Measurements from ENCODE around the gene KIF2C. TPM values are rescaled to one million over a fixed set of nuclear protein-coding genes. Genes with fewer than 3 reads are reported as not detected.
A peak's percentile ranks its signal among the peaks of the same experiment; 100 is the strongest.

KIF2C gene
- total RNA-seq, 1 experiment from 2014 or later, result 92.6 TPM

DNA sequence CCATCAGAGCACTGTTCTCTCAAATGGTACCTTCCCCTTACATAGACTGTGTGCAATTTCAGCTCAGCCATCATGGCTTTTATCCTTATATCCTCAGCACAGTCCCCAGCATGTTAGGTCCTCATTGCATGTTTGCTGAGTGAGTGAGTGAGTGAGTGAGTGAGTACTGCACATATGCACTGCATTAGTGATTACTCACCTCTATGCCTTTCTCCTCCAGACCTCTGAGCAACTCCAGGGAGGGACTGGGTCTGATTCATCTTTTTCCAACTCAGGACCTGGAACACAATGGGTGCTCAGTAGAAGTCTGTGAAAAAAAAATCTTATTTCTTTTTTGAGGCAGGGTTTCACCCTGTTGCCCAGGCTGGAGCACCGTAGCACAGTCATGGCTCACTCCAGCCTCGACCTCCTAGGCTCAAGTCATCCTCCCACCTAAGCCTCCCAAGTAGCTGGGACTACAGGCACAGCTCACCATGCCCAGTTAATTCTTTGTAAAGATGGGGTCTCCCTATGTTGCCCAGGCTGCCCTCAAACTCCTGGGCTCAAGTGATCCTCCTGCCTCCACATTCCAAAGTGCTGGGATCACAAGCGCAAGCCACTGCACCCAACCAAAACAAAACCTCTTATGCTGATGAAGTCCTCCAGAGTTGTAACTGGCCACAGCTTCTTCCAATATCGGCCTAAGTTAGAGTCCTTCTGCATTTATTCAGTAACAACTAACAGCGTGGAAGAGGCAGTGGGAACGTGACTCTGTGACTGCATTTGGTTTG is 32.3 kb upstream of the KIF2C start:
- ATAC-seq (peak; percentile 58), DNase-seq (ENCODE audit: low read depth, low spot score) (peak; percentile 61)
- intact Hi-C loops (cut with micrococcal nuclease), result no loop called here
- Histone ChIP-seq H3K9me3 (ENCODE audit: control insufficient read depth in 1 of 2, insufficient read depth in 1 of 2, low read depth in 1 of 2, low read length in 2 of 2) (no peaks in the 10 kb centered on the region), H3K4me2 (ENCODE audit: low read length) (peak overlapping the region; percentile 62), H3K4me3 (replicated peaks in 1 of 2; ENCODE audit: low read depth in 1 of 2, low read length in 2 of 2) (no peak overlapping the region), H3K27ac (ENCODE audit: low read depth, low read length) (no peak overlapping the region; the same call in 1 of the 2 replicates), H4K20me1 (ENCODE audit: insufficient read depth) (no peaks in the 10 kb centered on the region), H3K79me2 (ENCODE audit: insufficient read depth, low read length) (no peaks in the 10 kb centered on the region), H3K27me3 (ENCODE audit: insufficient read depth, low read length) (0 out of 2 replicates have a peak, but pooled peaks cover 4% of the 10 kb centered on the region), H3K4me1 (ENCODE audit: control insufficient read depth in 1 of 2, insufficient read depth in 2 of 2, low read length in 2 of 2) (peaks cover 17 to 41% of the 10 kb centered on the region in 2 experiments), H3K36me3 (ENCODE audit: control insufficient read depth in 1 of 2, insufficient read depth in 2 of 2, low read length in 2 of 2) (no peaks in the 10 kb centered on the region), H3K9me2 (ENCODE audit: insufficient read depth) (no peaks in the 10 kb centered on the region), H2AFZ (ENCODE audit: low read depth, low read length, poor library complexity, severe bottlenecking) (peak overlapping the region; percentile 83), H3K9ac (ENCODE audit: low read length) (peak overlapping the region; percentile 48)
- ChIA-PET RAD21 (ENCODE audit: low non-redundant PET in 1 of 2, low total read pairs in 2 of 2, uncharacterized antibody in 2 of 2, unreplicated experiment in 2 of 2) (no interaction called here), POLR2A (interaction anchor here (0.9 to 5.3 kb wide), 3 partner anchors 10 to 23 kb away, joined by 3 to 64 read pairs (median 3); partner anchors contain the start of gene RNU5D-1), CTCF (interaction anchor here (0.7 to 0.8 kb wide), 3 partner anchors 9 to 31 kb away, joined by 3 read pairs; no protein-coding TSS in a partner anchor)
- no TSS peak for BruUV-seq (replicated peaks)
- TF ChIP-seq SRF (IDR thresholded peaks at IDR 0.05; ENCODE audit: low read depth) (peak; percentile 78), EGR1 (IDR thresholded peaks at IDR 0.05; ENCODE audit: low read depth) (no peak), ZFX (IDR thresholded peaks at IDR 0.05) (no peak), YY1 (IDR thresholded peaks at IDR 0.05; ENCODE audit: extremely low read depth, insufficient replicate concordance, low read depth, low read length) (no peak), ELF1 (IDR thresholded peaks at IDR 0.05; ENCODE audit: borderline replicate concordance, low read depth) (no peak), ZNF274 (IDR thresholded peaks at IDR 0.05; ENCODE audit: low read depth, low read length) (no peak), POLR2A (IDR thresholded peaks at IDR 0.05; ENCODE audit: borderline replicate concordance, extremely low read depth, insufficient read depth, insufficient read length) (no peak), RAD21 (IDR thresholded peaks at IDR 0.05; ENCODE audit: low read depth) (no peak), SIN3A (IDR thresholded peaks at IDR 0.05; ENCODE audit: low read depth) (no peak), POLR2AphosphoS5 (IDR thresholded peaks at IDR 0.05; ENCODE audit: low read depth, low read length) (peak; percentile 21; the same call in 1 of the 2 replicates), TCF7L2 (IDR thresholded peaks at IDR 0.05; ENCODE audit: borderline replicate concordance, extremely low read depth, insufficient read depth, insufficient read length) (no peak), SP1 (IDR thresholded peaks at IDR 0.05; ENCODE audit: low read depth) (peak; percentile 66), CBX3 (IDR thresholded peaks at IDR 0.05; ENCODE audit: low read depth) (peak; percentile 70; the same call in 1 of the 2 replicates), FOSL1 (IDR thresholded peaks at IDR 0.05; ENCODE audit: low read depth) (peak; percentile 78)
- TF ChIP-seq, protein P1, sequence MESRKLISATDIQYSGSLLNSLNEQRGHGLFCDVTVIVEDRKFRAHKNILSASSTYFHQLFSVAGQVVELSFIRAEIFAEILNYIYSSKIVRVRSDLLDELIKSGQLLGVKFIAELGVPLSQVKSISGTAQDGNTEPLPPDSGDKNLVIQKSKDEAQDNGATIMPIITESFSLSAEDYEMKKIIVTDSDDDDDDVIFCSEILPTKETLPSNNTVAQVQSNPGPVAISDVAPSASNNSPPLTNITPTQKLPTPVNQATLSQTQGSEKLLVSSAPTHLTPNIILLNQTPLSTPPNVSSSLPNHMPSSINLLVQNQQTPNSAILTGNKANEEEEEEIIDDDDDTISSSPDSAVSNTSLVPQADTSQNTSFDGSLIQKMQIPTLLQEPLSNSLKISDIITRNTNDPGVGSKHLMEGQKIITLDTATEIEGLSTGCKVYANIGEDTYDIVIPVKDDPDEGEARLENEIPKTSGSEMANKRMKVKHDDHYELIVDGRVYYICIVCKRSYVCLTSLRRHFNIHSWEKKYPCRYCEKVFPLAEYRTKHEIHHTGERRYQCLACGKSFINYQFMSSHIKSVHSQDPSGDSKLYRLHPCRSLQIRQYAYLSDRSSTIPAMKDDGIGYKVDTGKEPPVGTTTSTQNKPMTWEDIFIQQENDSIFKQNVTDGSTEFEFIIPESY (IDR thresholded peaks at IDR 0.05; ENCODE audit: extremely low read depth, insufficient replicate concordance, low read length), result no peak
- TF ChIP-seq, protein P2, sequence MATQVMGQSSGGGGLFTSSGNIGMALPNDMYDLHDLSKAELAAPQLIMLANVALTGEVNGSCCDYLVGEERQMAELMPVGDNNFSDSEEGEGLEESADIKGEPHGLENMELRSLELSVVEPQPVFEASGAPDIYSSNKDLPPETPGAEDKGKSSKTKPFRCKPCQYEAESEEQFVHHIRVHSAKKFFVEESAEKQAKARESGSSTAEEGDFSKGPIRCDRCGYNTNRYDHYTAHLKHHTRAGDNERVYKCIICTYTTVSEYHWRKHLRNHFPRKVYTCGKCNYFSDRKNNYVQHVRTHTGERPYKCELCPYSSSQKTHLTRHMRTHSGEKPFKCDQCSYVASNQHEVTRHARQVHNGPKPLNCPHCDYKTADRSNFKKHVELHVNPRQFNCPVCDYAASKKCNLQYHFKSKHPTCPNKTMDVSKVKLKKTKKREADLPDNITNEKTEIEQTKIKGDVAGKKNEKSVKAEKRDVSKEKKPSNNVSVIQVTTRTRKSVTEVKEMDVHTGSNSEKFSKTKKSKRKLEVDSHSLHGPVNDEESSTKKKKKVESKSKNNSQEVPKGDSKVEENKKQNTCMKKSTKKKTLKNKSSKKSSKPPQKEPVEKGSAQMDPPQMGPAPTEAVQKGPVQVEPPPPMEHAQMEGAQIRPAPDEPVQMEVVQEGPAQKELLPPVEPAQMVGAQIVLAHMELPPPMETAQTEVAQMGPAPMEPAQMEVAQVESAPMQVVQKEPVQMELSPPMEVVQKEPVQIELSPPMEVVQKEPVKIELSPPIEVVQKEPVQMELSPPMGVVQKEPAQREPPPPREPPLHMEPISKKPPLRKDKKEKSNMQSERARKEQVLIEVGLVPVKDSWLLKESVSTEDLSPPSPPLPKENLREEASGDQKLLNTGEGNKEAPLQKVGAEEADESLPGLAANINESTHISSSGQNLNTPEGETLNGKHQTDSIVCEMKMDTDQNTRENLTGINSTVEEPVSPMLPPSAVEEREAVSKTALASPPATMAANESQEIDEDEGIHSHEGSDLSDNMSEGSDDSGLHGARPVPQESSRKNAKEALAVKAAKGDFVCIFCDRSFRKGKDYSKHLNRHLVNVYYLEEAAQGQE (IDR thresholded peaks at IDR 0.05; ENCODE audit: low read depth), result no peak
- TF ChIP-seq, protein P3, sequence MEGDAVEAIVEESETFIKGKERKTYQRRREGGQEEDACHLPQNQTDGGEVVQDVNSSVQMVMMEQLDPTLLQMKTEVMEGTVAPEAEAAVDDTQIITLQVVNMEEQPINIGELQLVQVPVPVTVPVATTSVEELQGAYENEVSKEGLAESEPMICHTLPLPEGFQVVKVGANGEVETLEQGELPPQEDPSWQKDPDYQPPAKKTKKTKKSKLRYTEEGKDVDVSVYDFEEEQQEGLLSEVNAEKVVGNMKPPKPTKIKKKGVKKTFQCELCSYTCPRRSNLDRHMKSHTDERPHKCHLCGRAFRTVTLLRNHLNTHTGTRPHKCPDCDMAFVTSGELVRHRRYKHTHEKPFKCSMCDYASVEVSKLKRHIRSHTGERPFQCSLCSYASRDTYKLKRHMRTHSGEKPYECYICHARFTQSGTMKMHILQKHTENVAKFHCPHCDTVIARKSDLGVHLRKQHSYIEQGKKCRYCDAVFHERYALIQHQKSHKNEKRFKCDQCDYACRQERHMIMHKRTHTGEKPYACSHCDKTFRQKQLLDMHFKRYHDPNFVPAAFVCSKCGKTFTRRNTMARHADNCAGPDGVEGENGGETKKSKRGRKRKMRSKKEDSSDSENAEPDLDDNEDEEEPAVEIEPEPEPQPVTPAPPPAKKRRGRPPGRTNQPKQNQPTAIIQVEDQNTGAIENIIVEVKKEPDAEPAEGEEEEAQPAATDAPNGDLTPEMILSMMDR (IDR thresholded peaks at IDR 0.05 in 2 of 3, conservative IDR thresholded peaks at IDR 0.05 in 1 of 3; ENCODE audit: borderline replicate concordance in 1 of 3, insufficient read depth in 1 of 3, low read depth in 2 of 3, low read length in 2 of 3), result no peak
- TF ChIP-seq, protein P4, sequence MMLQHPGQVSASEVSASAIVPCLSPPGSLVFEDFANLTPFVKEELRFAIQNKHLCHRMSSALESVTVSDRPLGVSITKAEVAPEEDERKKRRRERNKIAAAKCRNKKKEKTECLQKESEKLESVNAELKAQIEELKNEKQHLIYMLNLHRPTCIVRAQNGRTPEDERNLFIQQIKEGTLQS (IDR thresholded peaks at IDR 0.05), result no peak
